Activated B cell treated with CpG ODN at 0.5 μM for 24 hours (primary cell): ENCODE results near the gene ABCD1. TPM values are rescaled to one million over a fixed set of nuclear protein-coding genes. Genes with fewer than 3 reads are reported as not detected.
"Not testable (repeated sequence)": the region's sequence is repeated elsewhere in the genome, so short reads cannot be mapped to it uniquely, and the experiment has no call there.

Source experiments
- ATAC-seq: fragments of 200-7000 bp; cut with Tn5 transposase; one replicate; pipeline ENCODE4 v1.10.0; 2021; ENCODE audit warnings: low read depth, mild to moderate bottlenecking, moderate library complexity
- CTCF ChIA-PET: fragments of 350-600 bp; sonication (Branson Sonifier 250); formaldehyde crosslinking; loops from one replicate; lab custom pipeline; 2021; ENCODE audit warnings: antibody characterized with exemption; lab: Charles Lee
- POLR2A ChIA-PET: fragments of 350-600 bp; sonication (Branson Sonifier 250); formaldehyde crosslinking; loops from one replicate; lab custom pipeline; 2021; ENCODE audit warnings: antibody characterized with exemption; lab: Charles Lee
- DNase-seq: peaks from one replicate; pipeline ENCODE4 v3.0.0; 2022
- H3K27ac Mint-ChIP-seq: one replicate; pipeline ENCODE4 v1.8.0; 2020; ENCODE audit warnings: mixed read lengths
- H3K27me3 Mint-ChIP-seq: one replicate; pipeline ENCODE4 v1.8.0; 2021; ENCODE audit warnings: mixed read lengths
- H3K36me3 Mint-ChIP-seq: one replicate; pipeline ENCODE4 v1.8.0; 2021; ENCODE audit warnings: low read depth, mixed read lengths
- H3K4me1 Mint-ChIP-seq: one replicate; pipeline ENCODE4 v1.8.0; 2021; ENCODE audit warnings: mixed read lengths
- H3K4me3 Mint-ChIP-seq: one replicate; pipeline ENCODE4 v1.8.0; 2020; ENCODE audit warnings: mild to moderate bottlenecking, mixed read lengths
- H3K9me3 Mint-ChIP-seq: one replicate; pipeline ENCODE4 v1.8.0; 2020; ENCODE audit warnings: mixed read lengths
- intact Hi-C: fragments of 100-400 bp; cut with micrococcal nuclease; formaldehyde crosslinking; loops from one replicate; pipeline ENCODE4 v1.15.1; 2024
- total RNA-seq: library from RNA; stranded (reverse); gene quantifications from 2 replicates; pipeline ENCODE4 v1.2.3, GENCODE V29; 2022
- TF ChIP-seq, protein P1 (sequence below): fragments of 200-600 bp; IDR thresholded peaks from one replicate; pipeline ENCODE4 v1.8.0; 2022; ENCODE audit warnings: antibody characterized with exemption, mild to moderate bottlenecking

Gene ABCD1
- total RNA-seq, 1 donor from 2014 or later = 2.8 TPM

- H3K27ac Mint-ChIP-seq = no peak overlapping the region
- H3K9me3 Mint-ChIP-seq = no peaks in the 10 kb centered on the region
- H3K27me3 Mint-ChIP-seq = no peaks in the 10 kb centered on the region
- no peak for DNase-seq
- H3K36me3 Mint-ChIP-seq = peaks cover 39% of the 10 kb centered on the region
- ChIA-PET CTCF (no interaction called here), POLR2A (no interaction called here)
- intact Hi-C loops = no loop called here
- no peak for ATAC-seq
- H3K4me1 Mint-ChIP-seq = no peaks in the 10 kb centered on the region
- TF ChIP-seq, protein P1, sequence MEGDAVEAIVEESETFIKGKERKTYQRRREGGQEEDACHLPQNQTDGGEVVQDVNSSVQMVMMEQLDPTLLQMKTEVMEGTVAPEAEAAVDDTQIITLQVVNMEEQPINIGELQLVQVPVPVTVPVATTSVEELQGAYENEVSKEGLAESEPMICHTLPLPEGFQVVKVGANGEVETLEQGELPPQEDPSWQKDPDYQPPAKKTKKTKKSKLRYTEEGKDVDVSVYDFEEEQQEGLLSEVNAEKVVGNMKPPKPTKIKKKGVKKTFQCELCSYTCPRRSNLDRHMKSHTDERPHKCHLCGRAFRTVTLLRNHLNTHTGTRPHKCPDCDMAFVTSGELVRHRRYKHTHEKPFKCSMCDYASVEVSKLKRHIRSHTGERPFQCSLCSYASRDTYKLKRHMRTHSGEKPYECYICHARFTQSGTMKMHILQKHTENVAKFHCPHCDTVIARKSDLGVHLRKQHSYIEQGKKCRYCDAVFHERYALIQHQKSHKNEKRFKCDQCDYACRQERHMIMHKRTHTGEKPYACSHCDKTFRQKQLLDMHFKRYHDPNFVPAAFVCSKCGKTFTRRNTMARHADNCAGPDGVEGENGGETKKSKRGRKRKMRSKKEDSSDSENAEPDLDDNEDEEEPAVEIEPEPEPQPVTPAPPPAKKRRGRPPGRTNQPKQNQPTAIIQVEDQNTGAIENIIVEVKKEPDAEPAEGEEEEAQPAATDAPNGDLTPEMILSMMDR = no peak
- H3K4me3 Mint-ChIP-seq = no peak overlapping the region
Measured at GRCh38 chrX:153696100-153696499, 28.6 kb upstream of the ABCD1 start.

- DNase-seq, intact Hi-C loops, POLR2A ChIA-PET, H3K27ac Mint-ChIP-seq, ATAC-seq, CTCF ChIA-PET, H3K4me1 Mint-ChIP-seq, H3K27me3 Mint-ChIP-seq, H3K9me3 Mint-ChIP-seq, H3K4me3 Mint-ChIP-seq: not testable (repeated sequence)
- H3K36me3 Mint-ChIP-seq = peaks cover 41% of the 10 kb centered on the region
Measured at GRCh38 chrX:153696538-153696937, 28.1 kb upstream of the ABCD1 start.

GRCh38 chrX:153696986-153697722, 27.5 kb upstream of the ABCD1 start:
- H3K27ac Mint-ChIP-seq, ATAC-seq, H3K9me3 Mint-ChIP-seq, intact Hi-C loops, H3K27me3 Mint-ChIP-seq, DNase-seq, CTCF ChIA-PET, H3K4me1 Mint-ChIP-seq, POLR2A ChIA-PET, H3K4me3 Mint-ChIP-seq: not testable (repeated sequence)
- H3K36me3 Mint-ChIP-seq = peaks cover 44% of the 10 kb centered on the region

DNA sequence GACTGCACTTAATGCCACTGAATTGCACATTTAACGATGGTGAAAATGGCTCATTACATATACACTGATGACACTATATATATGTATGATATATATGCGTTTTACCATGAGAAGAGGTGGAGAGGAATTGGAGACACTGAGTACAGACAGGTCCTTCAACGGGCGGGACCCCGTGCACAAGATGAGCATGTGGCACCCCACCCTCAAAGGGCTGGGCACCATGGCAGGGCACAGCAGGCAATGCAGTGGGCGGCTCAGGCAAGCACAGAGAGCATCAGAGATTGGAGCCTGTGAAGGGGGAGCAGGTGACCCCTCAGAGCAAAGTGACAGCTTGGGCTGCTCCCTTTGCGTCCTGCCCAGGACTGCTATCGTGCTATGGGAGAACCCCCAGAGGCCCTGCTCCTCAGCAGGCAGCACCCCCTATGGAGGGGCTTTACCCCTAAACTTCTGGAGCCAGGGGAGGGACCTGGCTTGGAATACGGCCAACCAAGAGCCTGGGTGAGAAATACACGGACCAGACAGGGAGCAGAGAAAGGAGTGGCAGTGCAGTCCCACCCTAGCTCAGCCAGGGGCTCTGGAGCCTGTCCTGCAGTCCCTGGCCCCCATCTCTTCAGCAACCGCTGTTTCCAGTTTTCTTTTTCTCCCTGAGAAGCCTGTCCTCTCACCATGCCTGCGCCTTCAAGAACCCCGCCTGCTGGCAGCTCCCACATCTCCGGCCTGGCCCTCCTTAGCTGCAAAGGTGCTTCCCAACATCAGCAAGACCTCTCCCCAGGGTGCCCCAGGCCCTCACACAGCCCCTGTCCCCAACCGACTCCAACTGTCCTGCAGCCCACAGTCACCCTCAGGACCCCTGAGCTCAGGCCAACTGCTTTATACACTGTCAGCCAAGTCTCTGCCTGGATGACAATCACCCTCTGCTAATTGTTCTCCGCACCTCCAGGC, 26.5 kb upstream of the ABCD1 start:
- CTCF ChIA-PET = no interaction called here
- H3K4me1 Mint-ChIP-seq = no peaks in the 10 kb centered on the region
- H3K36me3 Mint-ChIP-seq = peaks cover 46% of the 10 kb centered on the region
- no peak overlapping the region for H3K27ac Mint-ChIP-seq
- no peak overlapping the region for H3K4me3 Mint-ChIP-seq
- POLR2A ChIA-PET = no interaction called here
- no peaks in the 10 kb centered on the region for H3K27me3 Mint-ChIP-seq
- DNase-seq (no peak), ATAC-seq (no peak)
- TF ChIP-seq, protein P1 = no peak
- H3K9me3 Mint-ChIP-seq = no peaks in the 10 kb centered on the region
- intact Hi-C loops = no loop called here

DNA sequence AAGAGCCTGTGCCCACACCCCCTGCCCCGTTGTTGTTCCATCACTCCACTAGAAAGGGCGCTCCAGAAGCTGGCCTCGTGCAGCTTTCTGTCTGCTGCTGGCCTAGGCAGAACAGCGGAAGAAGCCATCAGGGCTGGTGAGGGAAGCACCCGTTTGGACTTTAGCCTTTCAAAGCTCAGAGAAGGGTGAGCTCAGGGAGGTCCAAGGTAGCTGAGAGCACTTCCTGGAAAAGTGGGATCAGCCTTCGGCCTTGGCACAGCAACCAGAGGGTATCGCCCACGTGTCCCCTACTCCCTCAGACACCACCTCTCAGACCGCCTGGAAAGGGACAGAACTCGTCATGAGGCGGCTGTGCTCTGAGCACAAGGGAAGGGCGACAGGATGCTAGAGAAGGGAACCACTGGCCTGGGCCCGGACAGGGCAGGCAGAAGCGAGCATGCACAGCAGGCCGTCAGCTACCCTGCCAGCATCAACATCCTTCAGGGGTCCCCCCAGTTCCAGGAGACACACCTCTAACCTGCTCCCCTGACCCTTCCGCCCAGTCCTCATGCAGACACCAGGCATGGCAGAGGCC, 25.4 kb upstream of the ABCD1 start:
- H3K27ac Mint-ChIP-seq, H3K27me3 Mint-ChIP-seq, ATAC-seq, DNase-seq, CTCF ChIA-PET, POLR2A ChIA-PET, intact Hi-C loops, H3K4me1 Mint-ChIP-seq, H3K9me3 Mint-ChIP-seq, H3K4me3 Mint-ChIP-seq: not testable (repeated sequence)
- peaks cover 50% of the 10 kb centered on the region for H3K36me3 Mint-ChIP-seq

DNA sequence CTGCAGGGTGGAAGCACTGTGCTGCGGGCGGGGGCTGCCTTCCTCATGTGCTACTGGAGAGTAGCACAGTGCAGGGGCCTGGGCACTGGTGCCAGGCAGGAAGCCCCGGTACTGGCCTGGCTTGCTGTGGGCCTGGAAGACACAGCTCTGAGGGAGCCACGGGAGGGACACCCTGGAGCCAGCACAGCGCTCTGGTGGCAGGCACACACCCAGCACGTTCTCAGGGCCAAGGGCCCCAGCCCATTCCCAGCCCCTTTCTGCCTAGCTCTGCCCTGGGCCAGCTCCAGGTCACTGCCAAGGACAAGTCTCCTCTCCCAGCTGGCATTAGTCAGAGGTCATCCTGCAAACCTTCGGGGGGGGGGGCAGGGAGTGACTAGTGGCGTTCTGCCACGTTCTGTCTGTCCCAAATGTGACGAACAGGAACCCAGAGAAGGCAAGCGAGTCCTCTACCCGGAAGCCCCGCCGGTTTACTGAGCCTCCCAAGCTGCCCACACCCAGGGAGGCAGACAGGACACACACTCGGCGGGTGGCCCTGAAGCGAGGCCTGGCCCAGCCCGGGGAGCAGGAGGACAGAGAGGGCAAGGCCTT, 24.8 kb upstream of the ABCD1 start:
- H3K4me3 Mint-ChIP-seq, CTCF ChIA-PET, POLR2A ChIA-PET, intact Hi-C loops, H3K27ac Mint-ChIP-seq, H3K4me1 Mint-ChIP-seq, DNase-seq, H3K9me3 Mint-ChIP-seq, ATAC-seq, H3K27me3 Mint-ChIP-seq: not testable (repeated sequence)
- peaks cover 55% of the 10 kb centered on the region for H3K36me3 Mint-ChIP-seq
